ENCODE results near the gene CLIP3.

Gene CLIP3

GRCh38 chr19:36026091-36026876, 6.4 kb downstream of the CLIP3 start:
- H3K27me3 Mint-ChIP-seq (ENCODE audit: low read depth, poor library complexity): peaks cover 3% of the 10 kb centered on the region
- no peaks in the 10 kb centered on the region for H3K9me3 Mint-ChIP-seq
- no peak overlapping the region for H3K4me3 Mint-ChIP-seq
- H3K36me3 Mint-ChIP-seq (ENCODE audit: low read depth): peaks cover 52% of the 10 kb centered on the region
- H3K4me1 Mint-ChIP-seq: peaks cover 14% of the 10 kb centered on the region
- DNase-seq: no peak
- H3K27ac Mint-ChIP-seq: no peak overlapping the region
- no peak for TF ChIP-seq CTCF (IDR thresholded peaks at IDR 0.05)

GRCh38 chr19:36025541-36025940, 7.1 kb downstream of the CLIP3 start:
- Mint-ChIP-seq H3K4me3 (no peak overlapping the region), H3K27me3 (ENCODE audit: low read depth, poor library complexity) (peaks cover 3% of the 10 kb centered on the region)

GRCh38 chr19:36023432-36023831, 9.2 kb downstream of the CLIP3 start:
- H3K27me3 Mint-ChIP-seq (ENCODE audit: low read depth, poor library complexity): peaks cover 3% of the 10 kb centered on the region
- peaks cover 49% of the 10 kb centered on the region for H3K36me3 Mint-ChIP-seq (ENCODE audit: low read depth)
- no peak overlapping the region for H3K4me3 Mint-ChIP-seq
- peaks cover 11% of the 10 kb centered on the region for H3K4me1 Mint-ChIP-seq
- peak overlapping the region; percentile 20 for H3K27ac Mint-ChIP-seq
- no peaks in the 10 kb centered on the region for H3K9me3 Mint-ChIP-seq
- no peak for TF ChIP-seq CTCF (IDR thresholded peaks at IDR 0.05)
- DNase-seq: no peak

More at GRCh38 chr19:36025541-36025940, 7.1 kb downstream of the CLIP3 start:
- Mint-ChIP-seq H3K9me3 (no peaks in the 10 kb centered on the region), H3K4me1 (peaks cover 11% of the 10 kb centered on the region), H3K27ac (no peak overlapping the region), H3K36me3 (ENCODE audit: low read depth) (peaks cover 55% of the 10 kb centered on the region)
- TF ChIP-seq CTCF (IDR thresholded peaks at IDR 0.05): no peak
- no peak for DNase-seq

GRCh38 chr19:36019061-36019670, 13.5 kb downstream of the CLIP3 start:
- no peaks in the 10 kb centered on the region for H3K9me3 Mint-ChIP-seq
- H3K4me1 Mint-ChIP-seq: peaks cover 23% of the 10 kb centered on the region
- no peak for DNase-seq
- no peak overlapping the region for H3K27ac Mint-ChIP-seq
- no peak overlapping the region for H3K4me3 Mint-ChIP-seq
- no peak for TF ChIP-seq CTCF (IDR thresholded peaks at IDR 0.05)
- H3K27me3 Mint-ChIP-seq (ENCODE audit: low read depth, poor library complexity): peaks cover 3% of the 10 kb centered on the region
- H3K36me3 Mint-ChIP-seq (ENCODE audit: low read depth): peaks cover 43% of the 10 kb centered on the region

- H3K27me3 Mint-ChIP-seq (ENCODE audit: low read depth, poor library complexity): peaks cover 7% of the 10 kb centered on the region
- peak within 1 kb of the TSS; percentile 99 for H3K4me3 Mint-ChIP-seq
- peak; percentile 99 for DNase-seq
- peaks cover 39% of the 10 kb centered on the region for H3K4me1 Mint-ChIP-seq
- no peak for TF ChIP-seq CTCF (IDR thresholded peaks at IDR 0.05)
- no peaks in the 10 kb centered on the region for H3K9me3 Mint-ChIP-seq
- H3K36me3 Mint-ChIP-seq (ENCODE audit: low read depth): peaks cover 24% of the 10 kb centered on the region
- peak within 1 kb of the TSS; percentile 46 for H3K27ac Mint-ChIP-seq
Measured at GRCh38 chr19:36014012-36014924, 18.4 kb downstream of the CLIP3 start, which contains the start of gene ALKBH6. ALKBH6 (minus strand) TSS chr19:36014213; CDS start chr19:36013397, 816 bp downstream.

All from nephron progenitor cell (in vitro differentiated cells).